Astrocyte (in vitro differentiated cells and primary cell): ENCODE measurements around the gene ARHGAP30.
"Not testable (repeated sequence)": the region's sequence is repeated elsewhere in the genome, so short reads cannot be mapped to it uniquely, and the experiment has no call there.

Source experiments
- EZH2 ChIP-seq: IDR thresholded peaks from 2 replicates; pipeline ENCODE4 v1.6.1; 2012; ENCODE audit warnings: mild to moderate bottlenecking, low read length, inconsistent platforms; ENCODE audit not compliant: insufficient read depth
- TF ChIP-seq, protein P1 (sequence below): IDR thresholded peaks from 2 replicates; pipeline ENCODE4 v1.5.1; 2011; ENCODE audit warnings: low read depth, mild to moderate bottlenecking, inconsistent platforms, low read length, moderate library complexity; ENCODE audit not compliant: insufficient read depth

DNA sequence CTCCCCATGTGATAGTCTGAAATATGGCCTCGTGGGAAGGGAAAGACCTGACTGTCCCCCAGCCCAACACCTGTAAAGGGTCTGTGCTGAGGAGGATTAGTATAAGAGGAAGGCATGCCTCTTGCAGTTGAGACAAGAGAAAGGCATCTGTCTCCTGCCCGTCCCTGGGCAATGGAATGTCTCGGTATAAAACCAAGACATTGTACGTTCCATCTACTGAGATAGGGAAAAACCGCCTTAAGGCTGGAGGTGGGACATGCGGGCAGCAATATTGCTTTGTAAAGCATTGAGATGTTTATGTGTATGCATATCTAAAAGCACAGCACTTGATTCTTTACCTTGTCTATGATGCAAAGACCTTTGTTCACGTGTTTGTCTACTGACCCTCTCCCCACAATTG, 52.5 kb downstream of the ARHGAP30 start:
- TF ChIP-seq EZH2 = not testable (repeated sequence)
- TF ChIP-seq, protein P1, sequence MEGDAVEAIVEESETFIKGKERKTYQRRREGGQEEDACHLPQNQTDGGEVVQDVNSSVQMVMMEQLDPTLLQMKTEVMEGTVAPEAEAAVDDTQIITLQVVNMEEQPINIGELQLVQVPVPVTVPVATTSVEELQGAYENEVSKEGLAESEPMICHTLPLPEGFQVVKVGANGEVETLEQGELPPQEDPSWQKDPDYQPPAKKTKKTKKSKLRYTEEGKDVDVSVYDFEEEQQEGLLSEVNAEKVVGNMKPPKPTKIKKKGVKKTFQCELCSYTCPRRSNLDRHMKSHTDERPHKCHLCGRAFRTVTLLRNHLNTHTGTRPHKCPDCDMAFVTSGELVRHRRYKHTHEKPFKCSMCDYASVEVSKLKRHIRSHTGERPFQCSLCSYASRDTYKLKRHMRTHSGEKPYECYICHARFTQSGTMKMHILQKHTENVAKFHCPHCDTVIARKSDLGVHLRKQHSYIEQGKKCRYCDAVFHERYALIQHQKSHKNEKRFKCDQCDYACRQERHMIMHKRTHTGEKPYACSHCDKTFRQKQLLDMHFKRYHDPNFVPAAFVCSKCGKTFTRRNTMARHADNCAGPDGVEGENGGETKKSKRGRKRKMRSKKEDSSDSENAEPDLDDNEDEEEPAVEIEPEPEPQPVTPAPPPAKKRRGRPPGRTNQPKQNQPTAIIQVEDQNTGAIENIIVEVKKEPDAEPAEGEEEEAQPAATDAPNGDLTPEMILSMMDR = not testable (repeated sequence)
